Sigmoid colon (tissue), 7 donors: ENCODE data around the gene KCNQ5. TPM values are rescaled to one million over a fixed set of nuclear protein-coding genes. Genes with fewer than 3 reads are reported as not detected.

Experiments used
- DNase-seq: peaks from one replicate; pipeline ENCODE4 v3.0.0-alpha.2; 2019
- H3K27ac ChIP-seq, 4 donors: fragments of 200-600 bp; sonication (generic); one replicate each; pipeline ENCODE4 v1.5.1; 2016 to 2019; ENCODE audit warnings: mild to moderate bottlenecking in 1 of 4
- H3K27me3 ChIP-seq, 3 donors: fragments of 200-600 bp; sonication (generic); one replicate each; pipeline ENCODE4 v1.5.1; 2019; ENCODE audit warnings: mild to moderate bottlenecking in 1 of 3
- H3K36me3 ChIP-seq, 4 donors: fragments of 200-600 bp; sonication (generic); one replicate each; pipeline ENCODE4 v1.5.1; 2016 to 2019
- H3K4me1 ChIP-seq, 4 donors: fragments of 200-600 bp; sonication (generic); one replicate each; pipeline ENCODE4 v1.5.1; 2017 to 2019
- H3K4me3 ChIP-seq, 4 donors: fragments of 200-600 bp; sonication (generic); one replicate each; pipeline ENCODE4 v1.5.1; 2017 to 2019; ENCODE audit warnings: mild to moderate bottlenecking in 2 of 4, moderate library complexity in 1 of 4
- H3K9me3 ChIP-seq, 4 donors: fragments of 200-600 bp in 3 of 4; sonication (generic) in 3 of 4; one replicate each; pipeline versions ENCODE4 v1.5.1 to v1.6.1; 2013 to 2019
- CTCF ChIP-seq, 4 experiments: fragments of 450-650 bp in 3 of 4; fragments of 200-600 bp in 1 of 4; IDR thresholded peaks; one replicate each; pipeline ENCODE4 v1.5.1; 2016 to 2019; ENCODE audit warnings: antibody characterized with exemption in 4 of 4, mild to moderate bottlenecking in 3 of 4, moderate library complexity in 2 of 4
- EP300 ChIP-seq, 4 donors: sonication (generic); formaldehyde crosslinking; IDR thresholded peaks; one replicate each; pipeline ENCODE4 v1.6.1; 2017; ENCODE audit warnings: antibody characterized with exemption in 4 of 4
- POLR2A ChIP-seq, 2 donors: fragments of 450-650 bp; IDR thresholded peaks; one replicate each; pipeline ENCODE4 v1.6.1; 2016; ENCODE audit warnings: antibody characterized with exemption in 2 of 2, mild to moderate bottlenecking in 2 of 2, moderate library complexity in 2 of 2
- POLR2AphosphoS5 ChIP-seq, 4 donors: sonication (generic); formaldehyde crosslinking; IDR thresholded peaks; one replicate each; pipeline ENCODE4 v1.6.1; 2017; ENCODE audit warnings: antibody characterized with exemption in 4 of 4
- WGBS, 2 donors: extraction: QIAGEN DNeasy Blood & Tissue Kit; methylation state at CpG; one replicate each; pipeline ENCODE4 v1.1.7; 2013; 5-methylcytosine and 5-hydroxymethylcytosine counted together
- intact Hi-C: fragments of 100-400 bp; cut with DNase I; formaldehyde crosslinking; loops from one replicate; pipeline ENCODE4 v1.15.1; 2023
- polyA plus RNA-seq, 3 donors: library from polyadenylated mRNA; stranded (reverse); fragments of 200-250 nt; gene quantifications; one replicate each; pipeline ENCODE4 v1.2.3, GENCODE V29; 2013
- total RNA-seq, 4 donors: library from RNA; depleted of rRNA; stranded (reverse); fragments of >200 nt; gene quantifications; one replicate each; pipeline ENCODE4 v1.1.0, GENCODE V29; 2016
- donor health status: healthy with polysubstance abuse.
- donor health status: Bipolar disorder and iron deficiency.
- donor health status: healthy.

KCNQ5 gene
- total and polyA plus RNA-seq, 7 donors: 0.49 to 2.1 (median 1.1) TPM; not detected in 2

DNA sequence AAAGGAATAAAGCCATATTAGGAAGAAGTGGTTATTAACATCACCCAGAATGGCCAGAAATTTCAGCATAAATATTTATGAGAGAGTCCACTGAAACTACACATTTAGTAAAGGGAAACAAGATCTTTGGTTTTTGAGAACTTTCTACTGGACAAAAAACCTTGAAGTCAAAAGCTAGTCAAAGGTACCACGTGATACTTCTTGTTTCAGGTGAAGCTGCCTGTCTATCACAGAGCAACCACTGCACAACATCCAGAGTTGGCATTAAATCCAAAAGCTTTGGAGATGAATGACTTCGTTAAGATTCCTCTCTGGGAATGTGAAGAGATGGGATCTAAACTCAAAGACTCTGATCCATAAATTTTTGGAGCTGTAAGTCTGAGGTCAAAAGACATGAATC lies 137.0 kb downstream of the KCNQ5 start:
- Histone ChIP-seq H3K27ac (no peak overlapping the region), H3K36me3 (no peaks in the 10 kb centered on the region), H3K27me3 (no peaks in the 10 kb centered on the region), H3K9me3 (no peaks in the 10 kb centered on the region), H3K4me1 (peaks cover 0 to 6% (median 0%) of the 10 kb centered on the region in 4 donors), H3K4me3 (no peak overlapping the region)
- no peak for DNase-seq
- WGBS, 2 donors: 55 to 74% methylated on average over 2 of the region's 2 CpGs
- intact Hi-C loops: no loop called here
- no peak for TF ChIP-seq POLR2A (IDR thresholded peaks at IDR 0.05)
- no peak for TF ChIP-seq EP300 (IDR thresholded peaks at IDR 0.05)
- no peak for TF ChIP-seq CTCF (IDR thresholded peaks at IDR 0.05)
- TF ChIP-seq POLR2AphosphoS5 (IDR thresholded peaks at IDR 0.05): no peak

DNA sequence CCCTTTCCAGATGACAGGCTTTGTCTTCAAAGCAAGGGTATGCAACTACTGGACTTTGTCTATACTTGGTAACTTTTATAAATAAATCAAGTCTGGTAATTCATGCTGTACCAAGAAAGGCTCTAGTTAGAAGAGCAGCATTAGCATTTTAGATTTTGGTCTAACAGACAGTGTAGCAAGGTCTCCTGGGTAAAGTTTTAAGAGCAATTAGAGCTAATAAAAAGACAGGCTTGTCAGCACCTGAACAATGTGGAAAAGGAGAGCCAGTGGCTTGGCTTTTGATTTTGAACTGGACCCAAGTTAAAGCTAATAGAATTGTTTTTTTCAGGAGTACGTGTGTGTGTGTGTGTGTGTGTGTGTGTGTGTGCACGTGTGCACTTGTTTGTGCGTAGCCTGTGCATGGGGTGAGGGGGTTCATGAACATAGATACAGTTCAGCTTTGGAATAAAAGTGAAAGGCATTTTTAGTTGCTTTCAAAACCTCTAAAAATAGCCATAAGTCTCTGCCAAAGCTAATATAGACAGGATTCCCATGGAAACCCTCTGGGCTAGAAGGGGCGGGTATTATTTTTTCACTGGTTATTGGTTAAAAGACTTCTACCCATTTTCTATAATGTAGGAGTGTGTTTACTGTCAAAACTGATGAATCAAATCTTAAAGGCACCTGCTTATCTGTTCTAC lies 138.4 kb downstream of the KCNQ5 start:
- Histone ChIP-seq H3K4me1 (peaks cover 0 to 6% (median 0%) of the 10 kb centered on the region in 4 donors), H3K4me3 (no peak overlapping the region), H3K36me3 (no peaks in the 10 kb centered on the region), H3K27me3 (no peaks in the 10 kb centered on the region), H3K9me3 (no peaks in the 10 kb centered on the region), H3K27ac (no peak overlapping the region)
- no peak for DNase-seq
- WGBS, 2 donors: 56 to 63% methylated on average over 4 of the region's 4 CpGs
- TF ChIP-seq POLR2A (IDR thresholded peaks at IDR 0.05) (no peak), CTCF (IDR thresholded peaks at IDR 0.05) (no peak), POLR2AphosphoS5 (IDR thresholded peaks at IDR 0.05) (no peak), EP300 (IDR thresholded peaks at IDR 0.05) (no peak)
- intact Hi-C loops: no loop called here

GRCh38 chr6:72761761-72762160 lies 139.9 kb downstream of the KCNQ5 start:
- intact Hi-C loops: no loop called here
- 75 to 88% methylated on average over 5 of the region's 5 CpGs for WGBS, 2 donors
- no peak overlapping the region for H3K4me3 ChIP-seq
- no peaks in the 10 kb centered on the region for H3K9me3 ChIP-seq
- no peaks in the 10 kb centered on the region for H3K36me3 ChIP-seq
- H3K4me1 ChIP-seq: peaks cover 0 to 6% (median 0%) of the 10 kb centered on the region in 4 donors
- no peak overlapping the region for H3K27ac ChIP-seq
- TF ChIP-seq CTCF (IDR thresholded peaks at IDR 0.05): no peak
- TF ChIP-seq EP300 (IDR thresholded peaks at IDR 0.05): no peak
- TF ChIP-seq POLR2AphosphoS5 (IDR thresholded peaks at IDR 0.05): no peak
- no peak for TF ChIP-seq POLR2A (IDR thresholded peaks at IDR 0.05)
- DNase-seq: no peak
- no peaks in the 10 kb centered on the region for H3K27me3 ChIP-seq

GRCh38 chr6:72769459-72770125 lies 147.7 kb downstream of the KCNQ5 start:
- WGBS, 2 donors: 67 to 88% methylated on average over 1 of the region's 1 CpG

More at GRCh38 chr6:72769459-72770125, 147.7 kb downstream of the KCNQ5 start:
- TF ChIP-seq POLR2A (IDR thresholded peaks at IDR 0.05) (no peak), CTCF (IDR thresholded peaks at IDR 0.05) (no peak), EP300 (IDR thresholded peaks at IDR 0.05) (no peak), POLR2AphosphoS5 (IDR thresholded peaks at IDR 0.05) (no peak)
- Histone ChIP-seq H3K4me1 (no peaks in the 10 kb centered on the region), H3K27me3 (no peaks in the 10 kb centered on the region), H3K9me3 (no peaks in the 10 kb centered on the region), H3K4me3 (no peak overlapping the region), H3K36me3 (no peaks in the 10 kb centered on the region), H3K27ac (no peak overlapping the region)
- no peak for DNase-seq
- intact Hi-C loops: no loop called here
